Prostate gland (tissue), 2 donors: ENCODE measurements around the gene RSRC1.

ENCODE experiments used
- CTCF ChIP-seq, 4 experiments: fragments of 200-600 bp in 2 of 4; fragments of 450-650 bp in 2 of 4; sonication (generic) in 2 of 4; IDR thresholded peaks; 1 replicate in 3 of 4; 2 replicates in 1 of 4; pipeline ENCODE4 v1.5.1; 2016 to 2019; ENCODE audit warnings: antibody characterized with exemption in 4 of 4, mild to moderate bottlenecking in 2 of 4, moderate library complexity in 2 of 4
- POLR2AphosphoS5 ChIP-seq: sonication (generic); formaldehyde crosslinking; IDR thresholded peaks from one replicate; pipeline ENCODE4 v1.6.1; 2017; ENCODE audit warnings: antibody characterized with exemption

GRCh38 chr3:158267015-158267414, 157.1 kb downstream of the RSRC1 start:
- TF ChIP-seq CTCF (IDR thresholded peaks at IDR 0.05), result no peak
- no peak for TF ChIP-seq POLR2AphosphoS5
